Limb (tissue), 2 donors: ENCODE results near the gene VSTM2A.

Experiments
- DNase-seq, 2 donors: peaks; one replicate each; pipeline ENCODE4 v3.0.0-alpha.2; 2016; ENCODE audit errors: extremely low spot score in 2 of 2

Gene VSTM2A

GRCh38 chr7:54615537-54615936 lies 73.4 kb downstream of the VSTM2A start:
- no peak for DNase-seq
